IMR-90 (cell line): Measurements from ENCODE around the gene TMEM135. TPM values are rescaled to one million over a fixed set of nuclear protein-coding genes. Genes with fewer than 3 reads are reported as not detected.

Experiments used
- ATAC-seq: fragments of 200-7000 bp; cut with Tn5 transposase; 2 replicates; pipeline ENCODE4 v1.9.1; 2020; ENCODE audit warnings: low read depth, mild to moderate bottlenecking, moderate library complexity
- BruUV-seq: library from RNA; stranded (reverse); fragments of 400-500 nt; replicated peaks from 2 replicates; lab custom pipeline; 2021; lab: Mats Ljungman, UMichigan
- CTCF ChIA-PET: fragments of 300-600 bp; formaldehyde crosslinking; extraction: SDS; loops from one replicate; lab custom pipeline; 2021; ENCODE audit warnings: antibody characterized with exemption; lab: Yijun Ruan, JAX
- POLR2A ChIA-PET: fragments of 300-600 bp; sonication (Branson Sonifier 250); formaldehyde crosslinking; loops from one replicate; lab custom pipeline; 2022; ENCODE audit warnings: antibody characterized with exemption; ENCODE audit not compliant: unreplicated experiment; lab: Charles Lee
- DNase-seq: peaks from one replicate; pipeline ENCODE4 v3.0.0; 2013
- H2AFZ ChIP-seq: replicated peaks from 2 replicates; pipeline ENCODE3; 2013; ENCODE audit warnings: low read length, mild to moderate bottlenecking; ENCODE audit not compliant: poor library complexity
- H2AK5ac ChIP-seq: 2 replicates; pipeline ENCODE4 v1.6.1; 2013; ENCODE audit warnings: low read depth, low read length, inconsistent platforms
- H2AK9ac ChIP-seq: replicated peaks from 2 replicates; pipeline ENCODE3; 2013; ENCODE audit warnings: mild to moderate bottlenecking, low read depth, low read length, moderate library complexity; ENCODE audit not compliant: poor library complexity
- H2BK120ac ChIP-seq: 2 replicates; pipeline ENCODE4 v1.6.1; 2013; ENCODE audit warnings: low read depth, low read length, inconsistent platforms
- H2BK15ac ChIP-seq: 3 replicates; pipeline ENCODE4 v1.6.1; 2013; ENCODE audit warnings: low read depth, low read length, inconsistent platforms
- H2BK20ac ChIP-seq: 2 replicates; pipeline ENCODE4 v1.6.1; 2013; ENCODE audit warnings: low read depth, mild to moderate bottlenecking, inconsistent platforms, low read length, moderate library complexity
- H2BK5ac ChIP-seq: 2 replicates; pipeline ENCODE4 v1.6.1; 2013; ENCODE audit warnings: mild to moderate bottlenecking, low read depth, low read length, inconsistent platforms; ENCODE audit not compliant: poor library complexity, severe bottlenecking
- H3K14ac ChIP-seq: replicated peaks from 2 replicates; pipeline ENCODE4 v1.6.1; 2013; ENCODE audit warnings: low read depth, low read length, inconsistent platforms
- H3K18ac ChIP-seq: 2 replicates; pipeline ENCODE4 v1.6.1; 2013; ENCODE audit warnings: low read depth, low read length, control low read depth
- H3K23ac ChIP-seq: 2 replicates; pipeline ENCODE4 v1.6.1; 2013; ENCODE audit warnings: low read depth, low read length, inconsistent platforms
- H3K27ac ChIP-seq: 2 replicates; pipeline ENCODE4 v1.5.1; 2013; ENCODE audit warnings: mild to moderate bottlenecking, control low read depth, low read length; ENCODE audit not compliant: insufficient read depth
- H3K27me3 ChIP-seq: 2 replicates; pipeline ENCODE4 v1.6.1; 2013; ENCODE audit warnings: low read length; ENCODE audit not compliant: control insufficient read depth, insufficient read depth
- H3K36me3 ChIP-seq: 2 replicates; pipeline ENCODE4 v1.6.1; 2013; ENCODE audit warnings: low read length, mixed read lengths; ENCODE audit not compliant: control insufficient read depth, insufficient read depth
- H3K4ac ChIP-seq: 2 replicates; pipeline ENCODE4 v1.6.1; 2013; ENCODE audit warnings: low read depth, low read length, inconsistent platforms
- H3K4me1 ChIP-seq: 2 replicates; pipeline ENCODE4 v1.6.1; 2013; ENCODE audit warnings: low read length, mixed read lengths; ENCODE audit not compliant: control insufficient read depth, insufficient read depth
- H3K4me2 ChIP-seq: 2 replicates; pipeline ENCODE4 v1.6.1; 2013; ENCODE audit warnings: low read depth, mild to moderate bottlenecking, control low read depth, low read length, moderate library complexity
- H3K4me3 ChIP-seq: 2 replicates; pipeline ENCODE4 v1.5.1; 2013; ENCODE audit warnings: low read depth, mild to moderate bottlenecking, control low read depth, low read length, moderate library complexity; ENCODE audit not compliant: insufficient read depth
- H3K56ac ChIP-seq: 2 replicates; pipeline ENCODE4 v1.6.1; 2013; ENCODE audit warnings: low read length, inconsistent platforms; ENCODE audit not compliant: insufficient read depth; ENCODE audit errors: extremely low read depth
- H3K79me1 ChIP-seq, 2 experiments: 2 replicates each; pipeline ENCODE4 v1.6.1; 2013; ENCODE audit warnings: low read length in 2 of 2, inconsistent platforms in 1 of 2, low read depth in 1 of 2
- H3K9ac ChIP-seq: 2 replicates; pipeline ENCODE4 v1.6.1; 2013; ENCODE audit warnings: low read depth, low read length, control low read depth
- H3K9me1 ChIP-seq: 2 replicates; pipeline ENCODE4 v1.6.1; 2013; ENCODE audit warnings: low read length, inconsistent platforms; ENCODE audit not compliant: insufficient read depth
- H3K9me3 ChIP-seq: 2 replicates; pipeline ENCODE4 v1.6.1; 2013; ENCODE audit warnings: low read length; ENCODE audit not compliant: control insufficient read depth, insufficient read depth
- H4K20me1 ChIP-seq: 2 replicates; pipeline ENCODE4 v1.6.1; 2013; ENCODE audit warnings: low read length, inconsistent platforms; ENCODE audit not compliant: insufficient read depth
- H4K5ac ChIP-seq: 2 replicates; pipeline ENCODE4 v1.6.1; 2013; ENCODE audit warnings: mild to moderate bottlenecking, low read depth, low read length, control low read depth
- H4K8ac ChIP-seq, 2 experiments: 2 replicates each; pipeline ENCODE4 v1.6.1; 2013; ENCODE audit warnings: low read depth in 2 of 2, low read length in 2 of 2, control low read depth in 1 of 2, inconsistent platforms in 1 of 2
- H4K91ac ChIP-seq: 2 replicates; pipeline ENCODE4 v1.6.1; 2013; ENCODE audit warnings: low read depth, low read length, inconsistent platforms; ENCODE audit not compliant: insufficient read depth
- BHLHE40 ChIP-seq: fragments of 150-350 bp; IDR thresholded peaks from 2 replicates; pipeline ENCODE4 v1.6.1; 2016; ENCODE audit warnings: mild to moderate bottlenecking, low read depth, low read length
- CEBPB ChIP-seq: IDR thresholded peaks from 2 replicates; pipeline ENCODE4 v1.6.1; 2012; ENCODE audit warnings: low read depth, low read length, improper control_type of control experiment
- FOS ChIP-seq: fragments of 150-350 bp; IDR thresholded peaks from 2 replicates; pipeline ENCODE4 v1.6.1; 2016; ENCODE audit warnings: low read depth, low read length
- MAFK ChIP-seq: IDR thresholded peaks from 2 replicates; pipeline ENCODE4 v1.6.1; 2012; ENCODE audit warnings: low read depth, low read length, improper control_type of control experiment
- MAZ ChIP-seq: IDR thresholded peaks from 2 replicates; pipeline ENCODE4 v1.6.1; 2012; ENCODE audit warnings: low read depth, mild to moderate bottlenecking, low read length, improper control_type of control experiment, moderate library complexity, borderline replicate concordance
- NFE2L2 ChIP-seq: fragments of 150-350 bp; IDR thresholded peaks from 2 replicates; pipeline ENCODE4 v1.6.1; 2016; ENCODE audit warnings: low read depth, mild to moderate bottlenecking, low read length
- POLR2A ChIP-seq: IDR thresholded peaks from 2 replicates; pipeline ENCODE4 v1.6.1; 2012; ENCODE audit warnings: mild to moderate bottlenecking, low read depth, low read length
- RAD21 ChIP-seq: IDR thresholded peaks from 2 replicates; pipeline ENCODE4 v1.6.1; 2012; ENCODE audit warnings: low read length, improper control_type of control experiment
- RCOR1 ChIP-seq: IDR thresholded peaks from 2 replicates; pipeline ENCODE4 v1.6.1; 2012; ENCODE audit warnings: mild to moderate bottlenecking, low read length, improper control_type of control experiment; ENCODE audit not compliant: insufficient replicate concordance
- RFX5 ChIP-seq: IDR thresholded peaks from 2 replicates; pipeline ENCODE4 v1.8.0; 2012; ENCODE audit warnings: low read depth, mild to moderate bottlenecking, low read length, moderate library complexity
- WGBS, 2 experiments: methylation state at CpG; one replicate each; pipeline versions ENCODE4 v1.1.5 to v1.1.7; 2013; ENCODE audit warnings: missing lambda C conversion rate in 2 of 2; ENCODE audit not compliant: insufficient read length in 1 of 2; ENCODE audit errors: extremely low coverage in 2 of 2; 5-methylcytosine and 5-hydroxymethylcytosine counted together
- dilution Hi-C: fragments of 300-500 bp; cut with HindIII; formaldehyde crosslinking; loops from one replicate; pipeline ENCODE4 v1.14.3; 2018; ENCODE audit warnings: low sequenced_read_pairs; ENCODE audit not compliant: unreplicated experiment
- in situ Hi-C: fragments of 300-500 bp; cut with MboI; formaldehyde crosslinking; loops from 3 replicates; pipeline ENCODE4 v1.14.3; 2019; ENCODE audit warnings: low sequenced_read_pairs, inconsistent platforms, mixed read lengths
- intact Hi-C: fragments of 100-400 bp; cut with micrococcal nuclease; formaldehyde crosslinking; loops from 2 replicates; pipeline ENCODE4 v1.10.0; 2022
- polyA plus RNA-seq, 3 experiments: library from polyadenylated mRNA; depleted of rRNA; stranded (reverse); fragments of >200 nt; gene quantifications; 2 replicates each; pipeline ENCODE4 v1.2.3, GENCODE V29; 2012; ENCODE audit warnings: low replicate concordance in 1 of 3
- total RNA-seq: library from RNA; depleted of rRNA; stranded (reverse); fragments of >200 nt; gene quantifications from 2 replicates; pipeline ENCODE4 v1.2.3, GENCODE V29; 2012
- TF ChIP-seq, protein P1 (sequence below): fragments of 150-350 bp; IDR thresholded peaks from 2 replicates; pipeline ENCODE4 v1.6.1; 2017; ENCODE audit warnings: mild to moderate bottlenecking, antibody characterized with exemption, low read length, low read depth
- TF ChIP-seq, protein P2 (sequence below): conservative IDR thresholded peaks from 2 replicates; pipeline ENCODE4 v1.5.1; 2012; ENCODE audit warnings: mild to moderate bottlenecking, low read depth, low read length, improper control_type of control experiment

TMEM135 gene
- total and polyA plus RNA-seq, 2 of the 4 experiments (the other 2 are of a cell fraction), result 3.9 to 5.9 TPM

DNA sequence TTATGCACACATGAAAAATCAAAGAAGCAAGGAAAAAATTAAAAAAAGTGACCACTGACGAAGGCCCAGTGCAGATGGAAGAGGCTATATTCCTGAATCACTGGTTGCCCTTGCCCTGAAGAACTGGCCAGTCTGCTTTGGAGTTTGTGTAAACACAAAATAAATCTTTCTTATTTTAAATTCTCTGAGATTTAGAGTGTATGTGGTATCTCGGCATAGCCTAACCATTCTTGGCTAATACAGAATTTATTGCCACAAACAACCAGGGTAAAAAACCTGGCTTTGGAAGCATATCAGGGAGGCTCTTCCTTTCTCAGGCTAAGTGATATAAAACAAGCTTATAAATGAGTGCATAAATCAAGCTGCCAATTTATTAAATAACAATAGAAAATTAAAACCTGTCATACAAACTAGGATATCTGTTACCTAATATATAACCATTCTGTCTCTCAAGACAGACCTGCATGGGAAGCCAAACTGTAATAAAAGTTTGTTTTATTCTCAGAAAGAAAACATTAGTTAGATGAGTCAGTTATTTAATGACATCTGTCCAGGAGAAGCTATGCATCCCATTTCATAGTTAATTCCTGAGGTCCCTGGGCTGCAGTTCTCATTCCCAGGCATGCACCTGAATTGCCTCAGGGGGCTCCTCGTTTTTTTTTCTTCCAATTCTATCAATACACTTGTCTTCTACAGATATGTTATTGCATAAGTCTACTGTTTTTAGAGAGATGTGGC lies 6.1 kb upstream of the TMEM135 start:
- H3K4me1 ChIP-seq, result no peaks in the 10 kb centered on the region
- intact Hi-C loops (no loop called here), in situ Hi-C loops (no loop called here), dilution Hi-C loops (no loop called here)
- H2AK9ac ChIP-seq, result no peak overlapping the region
- ChIA-PET POLR2A (interaction anchor here (0.6 kb wide), 1 partner anchor 1313 kb away, joined by 3 read pairs; no protein-coding TSS in a partner anchor), CTCF (no interaction called here)
- H3K4ac ChIP-seq, result no peak overlapping the region
- TF ChIP-seq CEBPB (no peak), POLR2A (no peak), BHLHE40 (no peak), NFE2L2 (no peak), RCOR1 (no peak), MAZ (no peak), RFX5 (no peak), RAD21 (no peak), MAFK (no peak), FOS (no peak)
- TF ChIP-seq, protein P1, sequence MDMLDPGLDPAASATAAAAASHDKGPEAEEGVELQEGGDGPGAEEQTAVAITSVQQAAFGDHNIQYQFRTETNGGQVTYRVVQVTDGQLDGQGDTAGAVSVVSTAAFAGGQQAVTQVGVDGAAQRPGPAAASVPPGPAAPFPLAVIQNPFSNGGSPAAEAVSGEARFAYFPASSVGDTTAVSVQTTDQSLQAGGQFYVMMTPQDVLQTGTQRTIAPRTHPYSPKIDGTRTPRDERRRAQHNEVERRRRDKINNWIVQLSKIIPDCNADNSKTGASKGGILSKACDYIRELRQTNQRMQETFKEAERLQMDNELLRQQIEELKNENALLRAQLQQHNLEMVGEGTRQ, result no peak
- TF ChIP-seq, protein P2, sequence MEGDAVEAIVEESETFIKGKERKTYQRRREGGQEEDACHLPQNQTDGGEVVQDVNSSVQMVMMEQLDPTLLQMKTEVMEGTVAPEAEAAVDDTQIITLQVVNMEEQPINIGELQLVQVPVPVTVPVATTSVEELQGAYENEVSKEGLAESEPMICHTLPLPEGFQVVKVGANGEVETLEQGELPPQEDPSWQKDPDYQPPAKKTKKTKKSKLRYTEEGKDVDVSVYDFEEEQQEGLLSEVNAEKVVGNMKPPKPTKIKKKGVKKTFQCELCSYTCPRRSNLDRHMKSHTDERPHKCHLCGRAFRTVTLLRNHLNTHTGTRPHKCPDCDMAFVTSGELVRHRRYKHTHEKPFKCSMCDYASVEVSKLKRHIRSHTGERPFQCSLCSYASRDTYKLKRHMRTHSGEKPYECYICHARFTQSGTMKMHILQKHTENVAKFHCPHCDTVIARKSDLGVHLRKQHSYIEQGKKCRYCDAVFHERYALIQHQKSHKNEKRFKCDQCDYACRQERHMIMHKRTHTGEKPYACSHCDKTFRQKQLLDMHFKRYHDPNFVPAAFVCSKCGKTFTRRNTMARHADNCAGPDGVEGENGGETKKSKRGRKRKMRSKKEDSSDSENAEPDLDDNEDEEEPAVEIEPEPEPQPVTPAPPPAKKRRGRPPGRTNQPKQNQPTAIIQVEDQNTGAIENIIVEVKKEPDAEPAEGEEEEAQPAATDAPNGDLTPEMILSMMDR, result no peak
- no peak overlapping the region for H2AK5ac ChIP-seq
- no peaks in the 10 kb centered on the region for H3K79me1 ChIP-seq
- H3K27ac ChIP-seq, result no peak overlapping the region
- no peak for ATAC-seq
- H3K9me3 ChIP-seq, result no peaks in the 10 kb centered on the region
- no peak overlapping the region for H3K14ac ChIP-seq
- no peaks in the 10 kb centered on the region for H4K20me1 ChIP-seq
- DNase-seq, result no peak
- no peak overlapping the region for H3K23ac ChIP-seq
- H3K27me3 ChIP-seq, result no peaks in the 10 kb centered on the region
- H2BK5ac ChIP-seq, result no peak overlapping the region
- H2BK120ac ChIP-seq, result no peak overlapping the region
- H3K4me3 ChIP-seq, result no peak overlapping the region
- H3K36me3 ChIP-seq, result no peaks in the 10 kb centered on the region
- H4K91ac ChIP-seq, result no peak overlapping the region
- no peak overlapping the region for H3K56ac ChIP-seq
- no peak overlapping the region for H2BK20ac ChIP-seq
- H3K9ac ChIP-seq, result no peak overlapping the region
- BruUV-seq, result no TSS peak
- H3K9me1 ChIP-seq, result no peaks in the 10 kb centered on the region
- no peak overlapping the region for H2AFZ ChIP-seq
- no peak overlapping the region for H3K4me2 ChIP-seq
- H4K8ac ChIP-seq, result no peak overlapping the region
- H4K5ac ChIP-seq, result no peak overlapping the region
- H2BK15ac ChIP-seq, result no peak overlapping the region
- H3K18ac ChIP-seq, result no peak overlapping the region
- WGBS, 2 experiments, result no CpG with 5 or more reads among the region's 3 CpGs
